Measurements from ENCODE around the gene FYB2.

FYB2 gene

DNA sequence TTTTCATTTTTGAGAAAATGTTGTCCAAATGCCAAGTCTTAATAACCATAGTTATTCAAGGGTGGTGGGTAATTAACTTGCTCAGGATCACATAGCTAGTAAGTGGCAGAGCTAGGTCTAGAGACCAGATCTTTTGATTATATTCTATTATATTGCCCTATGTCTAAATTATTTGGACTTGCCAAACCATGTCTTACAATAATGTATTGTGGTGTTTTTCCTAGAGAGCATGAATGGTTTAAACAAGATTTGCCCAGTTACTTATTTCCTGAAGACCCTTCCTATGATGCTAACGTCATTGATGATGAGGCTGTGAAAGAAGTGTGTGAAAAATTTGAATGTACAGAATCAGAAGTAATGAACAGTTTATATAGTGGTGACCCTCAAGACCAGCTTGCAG is 115.5 kb downstream of the FYB2 start:
- no peak for DNase-seq (ENCODE audit: low read depth)
- H3K4me3 ChIP-seq (ENCODE audit: control insufficient read depth, low read depth, low read length): no peak overlapping the region
- TF ChIP-seq, protein P1, sequence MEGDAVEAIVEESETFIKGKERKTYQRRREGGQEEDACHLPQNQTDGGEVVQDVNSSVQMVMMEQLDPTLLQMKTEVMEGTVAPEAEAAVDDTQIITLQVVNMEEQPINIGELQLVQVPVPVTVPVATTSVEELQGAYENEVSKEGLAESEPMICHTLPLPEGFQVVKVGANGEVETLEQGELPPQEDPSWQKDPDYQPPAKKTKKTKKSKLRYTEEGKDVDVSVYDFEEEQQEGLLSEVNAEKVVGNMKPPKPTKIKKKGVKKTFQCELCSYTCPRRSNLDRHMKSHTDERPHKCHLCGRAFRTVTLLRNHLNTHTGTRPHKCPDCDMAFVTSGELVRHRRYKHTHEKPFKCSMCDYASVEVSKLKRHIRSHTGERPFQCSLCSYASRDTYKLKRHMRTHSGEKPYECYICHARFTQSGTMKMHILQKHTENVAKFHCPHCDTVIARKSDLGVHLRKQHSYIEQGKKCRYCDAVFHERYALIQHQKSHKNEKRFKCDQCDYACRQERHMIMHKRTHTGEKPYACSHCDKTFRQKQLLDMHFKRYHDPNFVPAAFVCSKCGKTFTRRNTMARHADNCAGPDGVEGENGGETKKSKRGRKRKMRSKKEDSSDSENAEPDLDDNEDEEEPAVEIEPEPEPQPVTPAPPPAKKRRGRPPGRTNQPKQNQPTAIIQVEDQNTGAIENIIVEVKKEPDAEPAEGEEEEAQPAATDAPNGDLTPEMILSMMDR (conservative IDR thresholded peaks at IDR 0.05; ENCODE audit: control insufficient read depth, insufficient read depth, low read depth, low read length): no peak

DNA sequence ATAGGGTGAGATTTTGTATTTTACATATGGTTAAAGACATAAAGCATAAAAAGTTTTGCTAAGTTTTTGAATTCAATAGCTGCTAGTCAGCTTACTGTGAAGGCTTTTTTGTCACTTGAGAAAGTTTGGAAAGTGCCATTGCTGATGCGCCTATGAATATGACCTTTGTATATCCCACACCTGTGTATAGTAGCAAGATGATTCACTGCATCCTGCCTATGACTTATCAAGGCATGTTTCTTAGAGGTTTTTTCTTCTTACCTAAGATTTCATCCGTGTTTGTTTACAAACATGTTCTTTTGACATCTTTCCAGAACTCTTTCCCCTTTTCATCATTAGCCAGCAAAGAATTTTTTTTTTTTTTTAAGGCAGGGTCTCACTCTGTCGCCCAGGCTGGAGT is 122.5 kb downstream of the FYB2 start:
- H3K4me3 ChIP-seq (ENCODE audit: control insufficient read depth, low read depth, low read length): no peak overlapping the region
- no peak for DNase-seq (ENCODE audit: low read depth)
- TF ChIP-seq, protein P1 (conservative IDR thresholded peaks at IDR 0.05; ENCODE audit: control insufficient read depth, insufficient read depth, low read depth, low read length): no peak

DNA sequence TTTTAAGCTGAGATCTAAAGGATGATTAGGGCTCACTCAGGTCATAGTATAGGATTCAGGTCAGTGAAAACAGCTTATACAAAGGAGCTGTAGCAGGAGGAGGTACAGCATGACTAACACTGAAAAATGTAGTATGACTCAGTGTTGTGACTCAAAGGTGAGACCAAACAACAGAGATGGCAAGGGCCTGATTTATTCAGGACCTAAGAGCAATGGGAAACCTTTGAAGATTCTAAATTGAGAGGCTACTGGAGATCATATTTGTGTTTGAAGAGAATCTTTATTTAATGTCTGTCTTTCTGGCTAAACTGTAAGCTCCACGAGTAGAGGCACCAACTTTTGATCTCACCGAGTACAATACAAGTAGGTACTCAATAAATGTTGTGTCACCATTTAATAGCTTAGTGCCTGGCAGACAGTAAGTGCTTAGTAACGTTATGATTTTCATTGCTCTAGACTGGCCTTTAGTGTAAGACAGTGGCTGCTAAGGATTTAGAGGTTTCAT is 130.6 kb downstream of the FYB2 start:
- no peak overlapping the region for H3K4me3 ChIP-seq (ENCODE audit: control insufficient read depth, low read depth, low read length)
- TF ChIP-seq, protein P1 (conservative IDR thresholded peaks at IDR 0.05; ENCODE audit: control insufficient read depth, insufficient read depth, low read depth, low read length): no peak
- peak; percentile 83 for DNase-seq (ENCODE audit: low read depth)

DNA sequence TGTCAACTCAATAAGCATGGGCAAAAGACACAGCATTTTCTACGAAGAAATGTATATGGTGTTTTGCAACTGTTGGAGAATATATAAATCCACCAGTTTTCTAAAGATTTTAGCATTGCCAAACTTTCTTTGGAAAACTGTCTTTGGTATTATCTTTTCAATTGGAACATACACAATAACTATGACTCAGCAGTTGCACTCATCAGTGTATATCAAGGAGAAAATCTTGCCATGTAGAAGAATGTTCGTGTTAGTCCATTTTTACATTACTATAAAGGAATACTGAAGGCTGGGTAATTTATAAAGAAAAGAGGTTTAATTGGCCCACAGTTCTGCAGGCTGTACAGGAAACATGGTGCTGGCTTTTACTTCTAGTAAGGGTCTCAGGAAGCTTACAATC is 133.0 kb downstream of the FYB2 start:
- TF ChIP-seq, protein P1 (conservative IDR thresholded peaks at IDR 0.05; ENCODE audit: control insufficient read depth, insufficient read depth, low read depth, low read length): no peak
- DNase-seq (ENCODE audit: low read depth): peak; percentile 42
- no peak overlapping the region for H3K4me3 ChIP-seq (ENCODE audit: control insufficient read depth, low read depth, low read length)

DNA sequence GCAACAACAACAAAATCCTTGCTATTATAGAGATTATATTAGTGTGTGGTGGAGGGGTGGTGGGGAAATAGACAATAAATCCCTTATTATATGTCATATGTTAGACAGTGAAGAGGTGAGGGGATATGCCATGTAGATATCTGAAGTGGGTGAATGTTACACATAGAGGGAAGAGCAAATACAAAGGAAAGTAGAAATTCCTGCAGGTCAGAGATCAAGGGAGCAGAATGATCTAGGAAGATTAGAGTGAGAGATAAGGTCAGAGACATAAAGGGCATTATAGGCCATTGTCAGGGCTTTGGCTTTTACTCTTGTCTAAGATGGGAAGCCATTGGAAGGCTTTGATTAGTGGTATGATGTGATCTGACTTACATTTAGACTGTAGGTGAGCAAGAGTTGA is 135.6 kb downstream of the FYB2 start:
- no peak overlapping the region for H3K4me3 ChIP-seq (ENCODE audit: control insufficient read depth, low read depth, low read length)
- DNase-seq (ENCODE audit: low read depth): no peak
- TF ChIP-seq, protein P1 (conservative IDR thresholded peaks at IDR 0.05; ENCODE audit: control insufficient read depth, insufficient read depth, low read depth, low read length): no peak

DNA sequence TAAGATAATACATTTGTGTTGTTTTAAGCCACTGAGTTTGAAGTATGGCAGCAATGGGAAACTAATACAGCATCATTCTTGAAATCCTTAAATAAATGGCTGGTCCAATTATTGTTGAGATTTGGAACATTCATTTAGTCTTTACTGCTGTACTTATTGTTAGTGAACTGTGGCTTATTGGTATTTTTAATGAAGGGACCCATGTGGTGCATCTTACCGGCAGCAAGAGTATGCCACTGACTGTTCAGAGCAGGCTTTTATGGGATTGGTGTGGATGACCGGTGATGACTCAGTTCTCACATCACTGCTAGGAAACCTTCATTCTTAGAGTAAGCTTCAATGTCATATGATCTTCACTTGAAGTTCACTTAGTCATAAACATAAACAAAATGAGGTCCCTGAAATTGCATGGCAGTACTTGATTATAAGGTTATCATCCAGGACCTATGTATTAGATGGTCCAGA is 142.6 kb downstream of the FYB2 start:
- TF ChIP-seq, protein P1 (conservative IDR thresholded peaks at IDR 0.05; ENCODE audit: control insufficient read depth, insufficient read depth, low read depth, low read length): no peak
- no peak overlapping the region for H3K4me3 ChIP-seq (ENCODE audit: control insufficient read depth, low read depth, low read length)
- peak; percentile 93 for DNase-seq (ENCODE audit: low read depth)

DNA sequence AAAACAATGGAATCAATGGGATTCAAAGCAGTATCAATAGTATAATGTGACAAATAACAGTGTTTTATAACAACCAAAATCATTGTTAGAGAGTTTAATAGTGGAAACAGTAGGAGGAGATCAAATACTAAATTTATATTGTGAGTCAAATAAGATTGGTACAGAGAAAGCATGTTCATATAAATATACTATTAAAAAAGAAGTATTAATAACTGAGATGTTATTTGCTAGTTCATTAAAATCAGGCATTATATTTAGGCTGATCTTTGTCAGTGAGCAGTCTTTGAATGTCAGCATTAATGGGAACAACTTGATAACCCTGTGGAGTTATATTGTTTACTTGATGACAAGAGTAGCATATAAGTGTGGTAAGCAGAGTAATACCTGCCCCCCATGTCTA is 143.4 kb downstream of the FYB2 start:
- DNase-seq (ENCODE audit: low read depth): no peak
- no peak overlapping the region for H3K4me3 ChIP-seq (ENCODE audit: control insufficient read depth, low read depth, low read length)
- TF ChIP-seq, protein P1 (conservative IDR thresholded peaks at IDR 0.05; ENCODE audit: control insufficient read depth, insufficient read depth, low read depth, low read length): no peak

All from fibroblast of mammary gland (primary cell).